ENCODE results near the gene ANKLE1. TPM values are rescaled to one million over a fixed set of nuclear protein-coding genes. Genes with fewer than 3 reads are reported as not detected.
A peak's percentile ranks its signal among the peaks of the same experiment; 100 is the strongest.

ANKLE1 gene
- total and polyA plus RNA-seq, 10 of the 15 experiments (the other 5 are each of a cell fraction or from before 2014, with no cell fraction given) = 2.2 to 17.9 (median 10.9) TPM

DNA sequence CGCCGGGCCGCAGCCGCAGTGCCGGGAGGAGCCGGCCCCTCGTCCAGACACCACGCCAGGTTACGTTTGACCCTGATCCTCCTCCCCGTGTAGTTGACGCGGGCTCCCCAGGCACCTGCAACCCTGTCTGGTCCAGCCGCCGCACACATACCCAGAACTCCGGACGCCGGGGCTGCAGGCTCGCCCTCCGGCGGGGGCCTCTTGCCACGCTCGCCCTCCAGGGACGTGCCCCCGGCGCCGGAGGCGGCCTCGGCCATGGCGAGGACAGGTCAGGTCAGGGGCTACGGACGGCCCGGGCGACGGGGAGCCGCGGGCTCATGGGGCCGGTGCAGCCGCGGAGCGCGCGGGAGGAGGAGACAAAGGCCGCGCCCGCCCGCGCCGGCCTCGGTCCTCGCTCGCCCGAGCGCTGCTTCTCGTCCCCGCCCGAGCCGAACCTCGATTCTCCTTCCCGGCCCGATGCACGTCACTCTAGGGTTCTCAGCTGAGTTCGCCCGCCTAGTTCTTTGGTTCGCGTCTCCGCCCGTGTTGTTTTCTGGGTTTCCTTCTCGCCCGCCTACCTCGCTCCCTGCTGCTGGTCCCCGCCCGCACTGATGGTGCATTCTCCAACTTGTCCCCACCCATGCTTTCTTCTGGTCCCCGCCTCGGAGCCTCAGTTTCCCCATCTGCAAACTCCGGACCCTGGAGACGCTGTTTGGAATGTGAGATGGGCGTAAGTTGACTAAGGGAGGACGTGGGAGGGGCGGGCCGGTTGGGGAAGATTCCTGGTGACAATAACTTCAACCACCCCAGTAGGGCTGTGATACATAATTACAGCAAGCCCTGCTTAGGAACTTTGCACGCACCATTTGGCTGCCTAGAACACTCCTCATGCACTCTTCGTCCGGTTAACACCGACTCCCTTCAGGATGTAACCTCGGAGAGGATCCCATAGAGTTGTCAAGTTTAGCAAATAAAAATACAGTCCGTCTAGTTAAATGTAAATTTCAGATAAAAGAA, 53.0 kb downstream of the ANKLE1 start, which contains the start of gene ANO8 (continued):
- TF ChIP-seq IRF4 (IDR thresholded peaks at IDR 0.05; ENCODE audit: low read depth, low read length) (0 out of 2 replicates have a peak, but pooled peaks have one; percentile 40), RFX5 (IDR thresholded peaks at IDR 0.05; ENCODE audit: low read depth, low read length) (peak; percentile 55), ZSCAN29 (IDR thresholded peaks at IDR 0.05) (0 out of 2 replicates have a peak, but pooled peaks have one; percentile 61), ZNF24 (IDR thresholded peaks at IDR 0.05) (peak; percentile 56; the same call in 1 of the 2 replicates), WRNIP1 (IDR thresholded peaks at IDR 0.05; ENCODE audit: borderline replicate concordance, low read depth, low read length) (no peak), IKZF2 (IDR thresholded peaks at IDR 0.05) (peak; percentile 56 to 68), POU2F2 (IDR thresholded peaks at IDR 0.05; ENCODE audit: borderline replicate concordance, low read depth, low read length) (0 out of 3 replicates have a peak, but pooled peaks have one; percentile 39), JUNB (IDR thresholded peaks at IDR 0.05) (no peak), MTA3 (IDR thresholded peaks at IDR 0.05; ENCODE audit: borderline replicate concordance, low read length) (no peak), NFIC (IDR thresholded peaks at IDR 0.05; ENCODE audit: low read depth, low read length) (no peak), YY1 (IDR thresholded peaks at IDR 0.05; ENCODE audit: low read depth, low read length) (peak; percentile 21; the same call in 1 of the 2 replicates), STAT1 (conservative IDR thresholded peaks at IDR 0.05) (no peak)
- TF ChIP-seq, protein P1, sequence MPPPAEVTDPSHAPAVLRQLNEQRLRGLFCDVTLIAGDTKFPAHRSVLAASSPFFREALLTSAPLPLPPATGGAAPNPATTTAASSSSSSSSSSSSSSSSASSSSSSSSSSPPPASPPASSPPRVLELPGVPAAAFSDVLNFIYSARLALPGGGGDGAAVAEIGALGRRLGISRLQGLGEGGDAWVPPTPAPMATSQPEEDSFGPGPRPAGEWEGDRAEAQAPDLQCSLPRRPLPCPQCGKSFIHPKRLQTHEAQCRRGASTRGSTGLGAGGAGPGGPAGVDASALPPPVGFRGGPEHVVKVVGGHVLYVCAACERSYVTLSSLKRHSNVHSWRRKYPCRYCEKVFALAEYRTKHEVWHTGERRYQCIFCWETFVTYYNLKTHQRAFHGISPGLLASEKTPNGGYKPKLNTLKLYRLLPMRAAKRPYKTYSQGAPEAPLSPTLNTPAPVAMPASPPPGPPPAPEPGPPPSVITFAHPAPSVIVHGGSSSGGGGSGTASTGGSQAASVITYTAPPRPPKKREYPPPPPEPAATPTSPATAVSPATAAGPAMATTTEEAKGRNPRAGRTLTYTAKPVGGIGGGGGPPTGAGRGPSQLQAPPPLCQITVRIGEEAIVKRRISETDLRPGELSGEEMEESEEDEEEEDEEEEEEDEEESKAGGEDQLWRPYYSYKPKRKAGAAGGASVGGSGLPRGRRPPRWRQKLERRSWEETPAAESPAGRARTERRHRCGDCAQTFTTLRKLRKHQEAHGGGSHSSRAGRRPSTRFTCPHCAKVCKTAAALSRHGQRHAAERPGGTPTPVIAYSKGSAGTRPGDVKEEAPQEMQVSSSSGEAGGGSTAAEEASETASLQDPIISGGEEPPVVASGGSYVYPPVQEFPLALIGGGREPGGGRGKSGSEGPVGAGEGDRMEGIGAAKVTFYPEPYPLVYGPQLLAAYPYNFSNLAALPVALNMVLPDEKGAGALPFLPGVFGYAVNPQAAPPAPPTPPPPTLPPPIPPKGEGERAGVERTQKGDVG (CRISPR knock-in tag; IDR thresholded peaks at IDR 0.05) = no peak
- TF ChIP-seq, protein P2, sequence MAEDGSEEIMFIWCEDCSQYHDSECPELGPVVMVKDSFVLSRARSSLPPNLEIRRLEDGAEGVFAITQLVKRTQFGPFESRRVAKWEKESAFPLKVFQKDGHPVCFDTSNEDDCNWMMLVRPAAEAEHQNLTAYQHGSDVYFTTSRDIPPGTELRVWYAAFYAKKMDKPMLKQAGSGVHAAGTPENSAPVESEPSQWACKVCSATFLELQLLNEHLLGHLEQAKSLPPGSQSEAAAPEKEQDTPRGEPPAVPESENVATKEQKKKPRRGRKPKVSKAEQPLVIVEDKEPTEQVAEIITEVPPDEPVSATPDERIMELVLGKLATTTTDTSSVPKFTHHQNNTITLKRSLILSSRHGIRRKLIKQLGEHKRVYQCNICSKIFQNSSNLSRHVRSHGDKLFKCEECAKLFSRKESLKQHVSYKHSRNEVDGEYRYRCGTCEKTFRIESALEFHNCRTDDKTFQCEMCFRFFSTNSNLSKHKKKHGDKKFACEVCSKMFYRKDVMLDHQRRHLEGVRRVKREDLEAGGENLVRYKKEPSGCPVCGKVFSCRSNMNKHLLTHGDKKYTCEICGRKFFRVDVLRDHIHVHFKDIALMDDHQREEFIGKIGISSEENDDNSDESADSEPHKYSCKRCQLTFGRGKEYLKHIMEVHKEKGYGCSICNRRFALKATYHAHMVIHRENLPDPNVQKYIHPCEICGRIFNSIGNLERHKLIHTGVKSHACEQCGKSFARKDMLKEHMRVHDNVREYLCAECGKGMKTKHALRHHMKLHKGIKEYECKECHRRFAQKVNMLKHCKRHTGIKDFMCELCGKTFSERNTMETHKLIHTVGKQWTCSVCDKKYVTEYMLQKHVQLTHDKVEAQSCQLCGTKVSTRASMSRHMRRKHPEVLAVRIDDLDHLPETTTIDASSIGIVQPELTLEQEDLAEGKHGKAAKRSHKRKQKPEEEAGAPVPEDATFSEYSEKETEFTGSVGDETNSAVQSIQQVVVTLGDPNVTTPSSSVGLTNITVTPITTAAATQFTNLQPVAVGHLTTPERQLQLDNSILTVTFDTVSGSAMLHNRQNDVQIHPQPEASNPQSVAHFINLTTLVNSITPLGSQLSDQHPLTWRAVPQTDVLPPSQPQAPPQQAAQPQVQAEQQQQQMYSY (CRISPR knock-in tag; IDR thresholded peaks at IDR 0.05) = no peak
- TF ChIP-seq, protein P3, sequence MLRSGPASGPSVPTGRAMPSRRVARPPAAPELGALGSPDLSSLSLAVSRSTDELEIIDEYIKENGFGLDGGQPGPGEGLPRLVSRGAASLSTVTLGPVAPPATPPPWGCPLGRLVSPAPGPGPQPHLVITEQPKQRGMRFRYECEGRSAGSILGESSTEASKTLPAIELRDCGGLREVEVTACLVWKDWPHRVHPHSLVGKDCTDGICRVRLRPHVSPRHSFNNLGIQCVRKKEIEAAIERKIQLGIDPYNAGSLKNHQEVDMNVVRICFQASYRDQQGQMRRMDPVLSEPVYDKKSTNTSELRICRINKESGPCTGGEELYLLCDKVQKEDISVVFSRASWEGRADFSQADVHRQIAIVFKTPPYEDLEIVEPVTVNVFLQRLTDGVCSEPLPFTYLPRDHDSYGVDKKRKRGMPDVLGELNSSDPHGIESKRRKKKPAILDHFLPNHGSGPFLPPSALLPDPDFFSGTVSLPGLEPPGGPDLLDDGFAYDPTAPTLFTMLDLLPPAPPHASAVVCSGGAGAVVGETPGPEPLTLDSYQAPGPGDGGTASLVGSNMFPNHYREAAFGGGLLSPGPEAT (IDR thresholded peaks at IDR 0.05; ENCODE audit: low read depth) = peak; percentile 85
- TF ChIP-seq, protein P4, sequence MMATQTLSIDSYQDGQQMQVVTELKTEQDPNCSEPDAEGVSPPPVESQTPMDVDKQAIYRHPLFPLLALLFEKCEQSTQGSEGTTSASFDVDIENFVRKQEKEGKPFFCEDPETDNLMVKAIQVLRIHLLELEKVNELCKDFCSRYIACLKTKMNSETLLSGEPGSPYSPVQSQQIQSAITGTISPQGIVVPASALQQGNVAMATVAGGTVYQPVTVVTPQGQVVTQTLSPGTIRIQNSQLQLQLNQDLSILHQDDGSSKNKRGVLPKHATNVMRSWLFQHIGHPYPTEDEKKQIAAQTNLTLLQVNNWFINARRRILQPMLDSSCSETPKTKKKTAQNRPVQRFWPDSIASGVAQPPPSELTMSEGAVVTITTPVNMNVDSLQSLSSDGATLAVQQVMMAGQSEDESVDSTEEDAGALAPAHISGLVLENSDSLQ (IDR thresholded peaks at IDR 0.05) = peak; percentile 94

Measured in GM12878 (cell line).